GM23248 (cell line): ENCODE measurements around the gene EFL1.
"Not testable (repeated sequence)": the region's sequence is repeated elsewhere in the genome, so short reads cannot be mapped to it uniquely, and the experiment has no call there.

Experiments
- EZH2 ChIP-seq: fragments of 200-600 bp; sonication (generic); IDR thresholded peaks from 2 replicates; pipeline ENCODE4 v1.6.1; 2018; ENCODE audit warnings: antibody characterized with exemption, mild to moderate bottlenecking; ENCODE audit not compliant: insufficient read depth, poor library complexity, severe bottlenecking
- EZH2phosphoT487 ChIP-seq: fragments of 200-600 bp; sonication (generic); IDR thresholded peaks from 2 replicates; pipeline ENCODE4 v1.6.1; 2018; ENCODE audit warnings: antibody characterized with exemption, moderate library complexity, mild to moderate bottlenecking, low read depth; ENCODE audit not compliant: insufficient read depth

- TF ChIP-seq EZH2, EZH2phosphoT487: not testable (repeated sequence)
Measured at GRCh38 chr15:82282386-82282785, 19.9 kb upstream of the EFL1 start.
